Measurements from ENCODE around the gene KCNQ1OT1. TPM values are rescaled to one million over a fixed set of nuclear protein-coding genes. Genes with fewer than 3 reads are reported as not detected.
A peak's percentile ranks its signal among the peaks of the same experiment; 100 is the strongest.

The KCNQ1OT1 gene
- total RNA-seq, 2 donors from 2014 or later: 0.26 to 0.35 TPM

DNA sequence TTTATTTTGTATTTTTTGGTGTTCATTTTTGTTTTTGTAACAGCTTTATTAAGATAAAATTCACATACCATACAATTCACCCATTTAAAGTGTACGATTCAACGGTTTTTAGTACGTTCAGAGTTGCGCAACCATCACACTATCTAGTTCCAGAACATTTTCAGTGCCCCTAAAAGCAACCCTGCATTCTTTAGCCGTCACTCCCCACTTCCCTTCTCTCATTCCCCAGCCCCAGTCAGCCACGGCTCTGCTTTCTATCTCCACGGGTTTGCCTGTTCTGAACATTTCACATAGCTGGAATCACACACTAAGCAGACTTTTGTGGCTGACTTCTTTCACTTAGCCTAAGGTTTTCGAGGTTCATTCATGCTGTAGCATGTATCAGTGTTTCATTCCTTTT is 9.6 kb upstream of the KCNQ1OT1 start:
- H3K9me3 Mint-ChIP-seq: peaks cover 3% of the 10 kb centered on the region in 2 donors
- no peak for ATAC-seq (replicated peaks in 1 of 2)
- DNase-seq: no peak
- peaks cover 3% of the 10 kb centered on the region in 2 donors for H3K36me3 Mint-ChIP-seq (ENCODE audit: insufficient read depth in 2 of 2)
- H3K27me3 Mint-ChIP-seq (ENCODE audit: low read depth): no peaks in the 10 kb centered on the region
- no peaks in the 10 kb centered on the region for H3K4me1 Mint-ChIP-seq (ENCODE audit: low read depth)
- H3K27ac Mint-ChIP-seq: no peak overlapping the region
- no peak overlapping the region for H3K4me3 Mint-ChIP-seq

DNA sequence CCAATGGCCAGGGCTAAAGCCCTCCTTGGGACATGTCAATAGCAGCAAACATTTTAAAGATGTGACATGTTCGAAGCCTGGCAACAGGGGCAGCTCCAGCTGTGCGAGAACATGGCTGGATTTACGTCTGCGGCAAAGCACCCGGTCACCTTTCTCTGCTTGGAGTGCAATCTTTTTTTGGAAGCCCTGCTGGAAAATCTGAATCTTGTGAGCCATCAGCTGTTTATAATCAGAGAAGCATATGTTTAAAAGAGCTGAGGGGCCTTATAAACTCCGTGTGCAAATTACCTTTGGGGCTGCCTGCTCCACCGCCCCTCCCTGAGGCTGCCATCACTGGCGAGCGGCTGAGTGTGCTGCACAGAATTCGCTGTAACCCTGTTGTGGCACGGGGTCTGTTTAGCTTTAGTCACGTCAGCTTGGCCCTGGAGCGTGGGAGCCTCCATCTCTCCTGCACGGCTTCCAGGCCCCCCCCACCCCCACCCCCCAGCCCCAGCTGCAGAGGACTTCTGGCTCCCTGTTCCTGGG is 9.0 kb upstream of the KCNQ1OT1 start:
- H3K4me3 Mint-ChIP-seq: no peak overlapping the region
- ATAC-seq (replicated peaks in 1 of 2): no peak
- no peak for DNase-seq
- no peaks in the 10 kb centered on the region for H3K27me3 Mint-ChIP-seq (ENCODE audit: low read depth)
- H3K9me3 Mint-ChIP-seq: peaks cover 3% of the 10 kb centered on the region in 2 donors
- no peak overlapping the region for H3K27ac Mint-ChIP-seq
- H3K36me3 Mint-ChIP-seq (ENCODE audit: insufficient read depth in 2 of 2): peaks cover 3% of the 10 kb centered on the region in 2 donors
- no peaks in the 10 kb centered on the region for H3K4me1 Mint-ChIP-seq (ENCODE audit: low read depth)

GRCh38 chr11:2708151-2708581 is 8.4 kb upstream of the KCNQ1OT1 start:
- Mint-ChIP-seq H3K9me3 (peaks cover 3% of the 10 kb centered on the region in 2 donors), H3K4me1 (ENCODE audit: low read depth) (no peaks in the 10 kb centered on the region), H3K36me3 (ENCODE audit: insufficient read depth in 2 of 2) (peaks cover 3% of the 10 kb centered on the region in 2 donors), H3K4me3 (no peak overlapping the region), H3K27ac (no peak overlapping the region), H3K27me3 (ENCODE audit: low read depth) (no peaks in the 10 kb centered on the region)
- ATAC-seq (replicated peaks in 1 of 2) (no peak), DNase-seq (no peak)

- Mint-ChIP-seq H3K27ac (no peak overlapping the region), H3K4me3 (no peak overlapping the region), H3K9me3 (peaks cover 3% of the 10 kb centered on the region in 2 donors), H3K27me3 (ENCODE audit: low read depth) (no peaks in the 10 kb centered on the region), H3K36me3 (ENCODE audit: insufficient read depth in 2 of 2) (peaks cover 3% of the 10 kb centered on the region in 2 donors), H3K4me1 (ENCODE audit: low read depth) (no peaks in the 10 kb centered on the region)
- DNase-seq (no peak), ATAC-seq (replicated peaks in 1 of 2) (no peak)
Observed at GRCh38 chr11:2707736-2708135, 7.9 kb upstream of the KCNQ1OT1 start.

DNA sequence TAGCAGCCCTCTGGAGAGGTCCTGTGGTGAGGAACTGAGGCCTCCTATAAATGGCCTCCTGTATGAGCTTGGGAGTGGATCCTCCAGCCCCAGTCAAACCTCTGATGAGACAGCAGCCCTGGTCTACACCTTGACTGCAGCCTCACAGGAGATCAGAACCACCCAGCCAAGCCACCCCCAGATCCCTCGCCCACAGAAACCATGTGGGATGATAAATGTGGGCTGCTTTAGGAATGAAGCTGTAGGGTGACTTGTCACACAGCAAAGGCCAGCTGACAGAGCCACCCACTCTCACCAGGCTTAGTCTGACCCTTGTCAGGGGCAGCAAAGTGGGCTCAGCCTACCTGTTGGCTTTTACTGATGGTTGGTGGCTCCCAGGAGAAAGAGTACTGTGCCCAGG is 6.5 kb upstream of the KCNQ1OT1 start:
- Mint-ChIP-seq H3K4me1 (ENCODE audit: low read depth) (no peaks in the 10 kb centered on the region), H3K27ac (no peak overlapping the region), H3K36me3 (ENCODE audit: insufficient read depth in 2 of 2) (peaks cover 3% of the 10 kb centered on the region in 2 donors), H3K4me3 (no peak overlapping the region), H3K27me3 (ENCODE audit: low read depth) (no peaks in the 10 kb centered on the region), H3K9me3 (peaks cover 3% of the 10 kb centered on the region in 2 donors)
- DNase-seq (no peak), ATAC-seq (replicated peaks in 1 of 2) (no peak)

GRCh38 chr11:2704896-2705606 is 5.3 kb upstream of the KCNQ1OT1 start:
- Mint-ChIP-seq H3K9me3 (peaks cover 0 to 3% of the 10 kb centered on the region in 2 donors), H3K36me3 (ENCODE audit: insufficient read depth in 2 of 2) (peaks cover 2 to 3% of the 10 kb centered on the region in 2 donors), H3K4me3 (no peak overlapping the region), H3K27me3 (ENCODE audit: low read depth) (no peaks in the 10 kb centered on the region), H3K4me1 (ENCODE audit: low read depth) (no peaks in the 10 kb centered on the region), H3K27ac (no peak overlapping the region)
- DNase-seq (no peak), ATAC-seq (replicated peaks in 1 of 2) (no peak)

DNA sequence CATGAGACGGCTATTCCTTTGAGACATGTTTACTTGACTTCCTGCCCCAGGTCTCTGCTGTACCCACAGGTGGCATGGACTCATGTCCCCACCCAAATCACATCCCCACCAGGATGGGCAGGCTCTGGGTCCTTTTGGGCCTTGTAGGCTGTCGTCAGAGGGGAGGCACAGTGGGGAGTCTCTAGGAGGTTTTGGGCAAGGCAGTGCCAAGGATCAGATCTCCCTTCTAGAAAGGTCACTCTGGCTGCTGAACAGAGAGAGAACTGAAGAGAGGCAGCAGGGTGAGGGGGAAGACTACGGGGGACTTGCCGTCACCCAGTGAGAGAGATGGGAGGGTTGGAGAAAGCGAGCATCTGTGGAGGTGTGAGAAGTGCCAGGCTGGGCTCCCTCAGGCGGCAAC is 4.6 kb upstream of the KCNQ1OT1 start:
- Mint-ChIP-seq H3K9me3 (peaks cover 0 to 3% of the 10 kb centered on the region in 2 donors), H3K27ac (no peak overlapping the region), H3K4me3 (no peak overlapping the region), H3K4me1 (ENCODE audit: low read depth) (no peaks in the 10 kb centered on the region), H3K27me3 (ENCODE audit: low read depth) (no peaks in the 10 kb centered on the region), H3K36me3 (ENCODE audit: insufficient read depth in 2 of 2) (peaks cover 2 to 3% of the 10 kb centered on the region in 2 donors)
- DNase-seq: no peak
- no peak for ATAC-seq (replicated peaks in 1 of 2)

- Mint-ChIP-seq H3K4me1 (ENCODE audit: low read depth) (peaks cover 7% of the 10 kb centered on the region), H3K9me3 (peaks cover 0 to 3% of the 10 kb centered on the region in 2 donors), H3K27me3 (ENCODE audit: low read depth) (no peaks in the 10 kb centered on the region), H3K27ac (no peak overlapping the region), H3K4me3 (no peak overlapping the region), H3K36me3 (ENCODE audit: insufficient read depth in 2 of 2) (peaks cover 3 to 9% of the 10 kb centered on the region in 2 donors)
- no peak for DNase-seq
- ATAC-seq (replicated peaks in 1 of 2): no peak
Observed at GRCh38 chr11:2703363-2704141, 3.8 kb upstream of the KCNQ1OT1 start.

DNA sequence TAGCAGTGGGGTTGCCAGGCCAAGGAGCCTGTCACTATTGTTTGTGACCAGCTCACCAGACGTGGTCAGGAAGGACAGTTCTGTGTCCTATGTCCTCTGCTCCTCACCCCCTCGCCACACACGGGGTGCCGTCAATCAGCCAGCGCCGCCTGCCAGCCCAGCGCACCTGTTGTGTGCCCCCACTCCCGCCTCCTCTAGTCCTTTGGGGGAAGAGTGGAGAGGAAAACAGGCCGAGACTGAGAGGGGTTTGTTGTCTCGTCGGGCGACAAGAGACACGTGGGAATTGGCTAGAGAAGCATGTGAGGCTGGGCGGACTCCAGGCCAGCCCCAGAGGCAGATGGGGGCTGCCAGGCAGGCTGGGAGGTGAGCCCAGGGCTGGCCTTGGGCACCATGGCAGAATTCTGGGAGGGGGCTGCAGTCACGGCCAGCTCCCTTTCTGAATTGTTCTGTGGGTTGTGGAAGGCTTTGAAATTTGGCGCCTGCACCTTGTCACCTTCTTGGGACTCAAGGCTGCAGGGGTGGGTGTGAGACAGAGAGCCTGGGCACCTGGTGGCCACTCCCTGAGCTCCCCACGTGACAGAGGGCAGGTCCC is 3.1 kb upstream of the KCNQ1OT1 start:
- H3K9me3 Mint-ChIP-seq: peaks cover 0 to 3% of the 10 kb centered on the region in 2 donors
- no peak for DNase-seq
- no peak overlapping the region for H3K4me3 Mint-ChIP-seq
- H3K27ac Mint-ChIP-seq: no peak overlapping the region
- H3K27me3 Mint-ChIP-seq (ENCODE audit: low read depth): no peaks in the 10 kb centered on the region
- no peak for ATAC-seq (replicated peaks in 1 of 2)
- H3K4me1 Mint-ChIP-seq (ENCODE audit: low read depth): peaks cover 11% of the 10 kb centered on the region
- peaks cover 3 to 12% of the 10 kb centered on the region in 2 donors for H3K36me3 Mint-ChIP-seq (ENCODE audit: insufficient read depth in 2 of 2)

GRCh38 chr11:2701898-2702434 is 2.2 kb upstream of the KCNQ1OT1 start:
- peaks cover 0 to 3% of the 10 kb centered on the region in 2 donors for H3K9me3 Mint-ChIP-seq
- H3K27me3 Mint-ChIP-seq (ENCODE audit: low read depth): no peaks in the 10 kb centered on the region
- peaks cover 3 to 12% of the 10 kb centered on the region in 2 donors for H3K36me3 Mint-ChIP-seq (ENCODE audit: insufficient read depth in 2 of 2)
- no peak overlapping the region for H3K27ac Mint-ChIP-seq
- no peak overlapping the region for H3K4me3 Mint-ChIP-seq
- H3K4me1 Mint-ChIP-seq (ENCODE audit: low read depth): peaks cover 11% of the 10 kb centered on the region
- ATAC-seq (replicated peaks in 1 of 2): no peak
- no peak for DNase-seq

GRCh38 chr11:2701230-2701629 is 1.4 kb upstream of the KCNQ1OT1 start:
- ATAC-seq (replicated peaks in 1 of 2) (no peak), DNase-seq (no peak)
- Mint-ChIP-seq H3K27me3 (ENCODE audit: low read depth) (no peaks in the 10 kb centered on the region), H3K27ac (no peak overlapping the region), H3K9me3 (peaks cover 0 to 3% of the 10 kb centered on the region in 2 donors), H3K36me3 (ENCODE audit: insufficient read depth in 2 of 2) (peaks cover 3 to 12% of the 10 kb centered on the region in 2 donors), H3K4me1 (ENCODE audit: low read depth) (peaks cover 11% of the 10 kb centered on the region), H3K4me3 (peak overlapping the region; percentile 55 to 78)

DNA sequence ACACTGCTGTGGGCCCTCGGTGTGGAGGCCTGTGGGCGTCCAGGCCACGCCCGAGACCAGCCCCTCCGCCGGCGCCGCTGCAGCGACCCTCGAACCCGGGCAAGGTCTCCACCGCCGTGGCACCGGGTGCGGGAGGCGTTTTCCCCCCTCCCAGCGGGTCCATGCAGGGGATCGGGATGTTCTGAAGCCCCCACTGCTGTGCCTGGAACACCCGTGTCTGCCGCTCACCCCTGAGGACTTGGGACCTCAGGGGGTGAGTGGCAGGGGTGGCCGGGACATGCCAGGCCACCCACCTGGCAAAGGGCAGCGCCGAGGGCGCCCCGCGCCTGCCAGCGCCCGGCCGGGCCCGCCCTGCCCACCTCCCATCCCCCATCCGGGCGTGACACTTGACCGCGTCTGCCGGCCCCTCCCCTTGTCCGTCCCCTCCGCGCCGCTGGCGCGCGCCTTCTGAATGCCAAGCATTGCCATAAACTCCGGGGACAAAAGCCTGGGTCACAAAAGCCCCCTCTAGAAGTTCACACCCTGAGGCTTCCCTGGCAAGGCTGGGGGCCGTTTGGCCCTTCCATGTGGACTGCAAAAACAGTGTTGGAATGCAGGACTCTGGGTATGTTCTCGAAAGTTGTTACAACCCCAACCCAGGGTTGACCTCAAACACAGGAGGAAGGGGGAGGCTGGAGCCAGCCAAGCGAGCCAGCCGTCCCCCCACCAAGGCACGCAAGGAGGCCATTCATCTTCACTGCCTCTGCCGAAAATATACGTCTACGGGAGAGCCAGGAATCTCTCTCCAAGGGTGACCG is 819 bp upstream of the KCNQ1OT1 start:
- Mint-ChIP-seq H3K36me3 (ENCODE audit: insufficient read depth in 2 of 2) (peaks cover 2 to 9% of the 10 kb centered on the region in 2 donors), H3K4me3 (peak overlapping the region; percentile 55 to 87), H3K27me3 (ENCODE audit: low read depth) (no peaks in the 10 kb centered on the region), H3K27ac (no peak overlapping the region), H3K9me3 (peaks cover 0 to under 1% of the 10 kb centered on the region in 2 donors), H3K4me1 (ENCODE audit: low read depth) (peaks cover 11% of the 10 kb centered on the region)
- DNase-seq (peak; percentile 50 to 56), ATAC-seq (replicated peaks in 1 of 2) (peak; percentile 31 to 32)
